PC-3 (cell line): Measurements from ENCODE around the gene POLE3. TPM values are rescaled to one million over a fixed set of nuclear protein-coding genes. Genes with fewer than 3 reads are reported as not detected.

Source experiments
- ATAC-seq: fragments of 200-7000 bp; cut with Tn5 transposase; 2 replicates; pipeline ENCODE4 v1.9.1; 2020; ENCODE audit warnings: mild to moderate bottlenecking, moderate library complexity
- BruUV-seq: library from RNA; stranded (reverse); fragments of 400-500 nt; replicated peaks from 2 replicates; lab custom pipeline; 2021; lab: Mats Ljungman, UMichigan
- CTCF ChIA-PET: fragments of 300-600 bp; sonication (Branson Sonifier 250); formaldehyde crosslinking; loops from one replicate; lab custom pipeline; 2022; ENCODE audit warnings: antibody characterized with exemption; lab: Charles Lee
- POLR2A ChIA-PET: fragments of 300-600 bp; sonication (Branson Sonifier 250); formaldehyde crosslinking; loops from one replicate; lab custom pipeline; 2022; ENCODE audit warnings: antibody characterized with exemption; ENCODE audit not compliant: unreplicated experiment; lab: Charles Lee
- DNase-seq: peaks from one replicate; pipeline ENCODE4 v3.0.0-alpha.2; 2015
- H2AFZ ChIP-seq: fragments of 300-600 bp; sonication (generic); 2 replicates; pipeline ENCODE4 v1.6.0; 2016; ENCODE audit warnings: antibody characterized with exemption, low read length
- H3F3A ChIP-seq: fragments of 300-600 bp; sonication (generic); one replicate; pipeline ENCODE4 v1.6.0; 2017; ENCODE audit warnings: antibody characterized with exemption, low read length, control low read depth, mild to moderate bottlenecking; ENCODE audit not compliant: unreplicated experiment
- H3K27ac ChIP-seq: fragments of 300-600 bp; sonication (generic); 2 replicates; pipeline ENCODE4 v1.5.1; 2016; ENCODE audit warnings: mild to moderate bottlenecking, low read length
- H3K27me3 ChIP-seq: fragments of 300-600 bp; sonication (generic); 2 replicates; pipeline ENCODE4 v1.6.1; 2016; ENCODE audit warnings: low read length, mixed read lengths
- H3K36me3 ChIP-seq: fragments of 300-600 bp; sonication (generic); 2 replicates; pipeline ENCODE4 v1.6.1; 2016; ENCODE audit warnings: low read depth, mixed run types, low read length, mixed read lengths
- H3K4me1 ChIP-seq: fragments of 300-600 bp; sonication (generic); 2 replicates; pipeline ENCODE4 v1.5.1; 2016; ENCODE audit warnings: low read length; ENCODE audit not compliant: insufficient read depth
- H3K4me2 ChIP-seq: fragments of 300-600 bp; sonication (generic); 2 replicates; pipeline ENCODE4 v1.6.0; 2016; ENCODE audit warnings: low read length
- H3K4me3 ChIP-seq: fragments of 300-600 bp; sonication (generic); 2 replicates; pipeline ENCODE4 v1.5.1; 2016; ENCODE audit warnings: mild to moderate bottlenecking, low read length, mixed read lengths
- H3K79me2 ChIP-seq: fragments of 300-600 bp; sonication (generic); 2 replicates; pipeline ENCODE4 v1.6.1; 2017; ENCODE audit warnings: low read length, mixed read lengths
- H3K9ac ChIP-seq: fragments of 300-600 bp; sonication (generic); 2 replicates; pipeline ENCODE4 v1.6.0; 2016; ENCODE audit warnings: mild to moderate bottlenecking, low read length
- H3K9me2 ChIP-seq: fragments of 300-600 bp; sonication (generic); replicated peaks from 2 replicates; pipeline ENCODE4 v1.6.1; 2016; ENCODE audit warnings: mixed run types, low read length, mixed read lengths
- H3K9me3 ChIP-seq: fragments of 300-600 bp; sonication (generic); 2 replicates; pipeline ENCODE4 v1.6.1; 2016; ENCODE audit warnings: low read length, mixed read lengths
- H4K20me1 ChIP-seq: fragments of 300-600 bp; sonication (generic); 2 replicates; pipeline ENCODE4 v1.6.1; 2016; ENCODE audit warnings: low read length, mixed read lengths
- CTCF ChIP-seq: fragments of 300-600 bp; sonication (generic); conservative IDR thresholded peaks from 2 replicates; pipeline ENCODE4 v1.5.1; 2017; ENCODE audit warnings: antibody characterized with exemption, low read depth, mild to moderate bottlenecking, low read length
- EZH2 ChIP-seq: fragments of 300-600 bp; sonication (generic); IDR thresholded peaks from one replicate; pipeline ENCODE4 v1.6.1; 2017; ENCODE audit warnings: antibody characterized with exemption, mild to moderate bottlenecking, low read length; ENCODE audit not compliant: unreplicated experiment
- EZH2phosphoT487 ChIP-seq: fragments of 300-600 bp; sonication (generic); IDR thresholded peaks from 2 replicates; pipeline ENCODE4 v1.6.1; 2018; ENCODE audit warnings: mild to moderate bottlenecking, antibody characterized with exemption, low read length, borderline replicate concordance
- intact Hi-C: fragments of 100-400 bp; cut with micrococcal nuclease; formaldehyde crosslinking; loops from 2 replicates; pipeline ENCODE4 v1.9.0; 2023
- total RNA-seq: library from RNA; depleted of rRNA; stranded (reverse); fragments of >200 nt; gene quantifications from 2 replicates; pipeline ENCODE4 v1.2.3, GENCODE V29; 2014

POLE3 gene
- total RNA-seq, 1 experiment from 2014 or later, result 84.7 TPM

GRCh38 chr9:113370806-113371325 lies 39.6 kb downstream of the POLE3 start:
- no peak overlapping the region for H3K4me2 ChIP-seq
- peaks cover 6% of the 10 kb centered on the region; the same call in 1 of the 2 replicates for H3K4me1 ChIP-seq
- DNase-seq (no peak), ATAC-seq (no peak)
- H3K9ac ChIP-seq, result no peak overlapping the region
- H3K36me3 ChIP-seq, result peaks cover 3% of the 10 kb centered on the region; the same call in 1 of the 2 replicates
- TF ChIP-seq CTCF (no peak), EZH2 (no peak), EZH2phosphoT487 (no peak)
- no peaks in the 10 kb centered on the region for H3K9me2 ChIP-seq
- no peak overlapping the region for H2AFZ ChIP-seq
- no peak overlapping the region for H3K4me3 ChIP-seq
- H3K27me3 ChIP-seq, result no peaks in the 10 kb centered on the region
- ChIA-PET CTCF (no interaction called here), POLR2A (no interaction called here)
- no TSS peak for BruUV-seq
- no peak overlapping the region for H3K27ac ChIP-seq
- H3F3A ChIP-seq, result no peaks in the 10 kb centered on the region
- no peaks in the 10 kb centered on the region for H3K9me3 ChIP-seq
- H3K79me2 ChIP-seq, result peaks cover 9% of the 10 kb centered on the region
- no peaks in the 10 kb centered on the region for H4K20me1 ChIP-seq
- intact Hi-C loops, result no loop called here

GRCh38 chr9:113369855-113370140 lies 40.7 kb downstream of the POLE3 start:
- Histone ChIP-seq H3K9me2 (no peaks in the 10 kb centered on the region), H3K4me3 (no peak overlapping the region), H3K79me2 (no peaks in the 10 kb centered on the region), H3K4me1 (no peaks in the 10 kb centered on the region), H3K9me3 (no peaks in the 10 kb centered on the region), H4K20me1 (no peaks in the 10 kb centered on the region), H3K27ac (no peak overlapping the region), H3K4me2 (no peak overlapping the region), H3K9ac (no peak overlapping the region), H3K27me3 (no peaks in the 10 kb centered on the region), H3F3A (no peaks in the 10 kb centered on the region), H3K36me3 (peaks cover 3% of the 10 kb centered on the region; the same call in 1 of the 2 replicates), H2AFZ (no peak overlapping the region)
- no peak for TF ChIP-seq EZH2phosphoT487
- TF ChIP-seq EZH2, result no peak
- TF ChIP-seq CTCF, result no peak
- no TSS peak for BruUV-seq
- POLR2A ChIA-PET, result no interaction called here
- DNase-seq (no peak), ATAC-seq (no peak)
- CTCF ChIA-PET, result interaction anchor here (0.6 kb wide), 1 partner anchor 170 kb away, joined by 5 read pairs; no protein-coding TSS in a partner anchor
- intact Hi-C loops, result no loop called here

GRCh38 chr9:113368982-113369854 lies 41.3 kb downstream of the POLE3 start:
- Histone ChIP-seq H4K20me1 (no peaks in the 10 kb centered on the region), H3K27ac (no peak overlapping the region), H3K36me3 (peaks cover under 1% of the 10 kb centered on the region; the same call in 1 of the 2 replicates), H3K4me2 (no peak overlapping the region), H3K27me3 (no peaks in the 10 kb centered on the region), H3K4me1 (no peaks in the 10 kb centered on the region), H3K9ac (no peak overlapping the region), H3F3A (no peaks in the 10 kb centered on the region), H3K79me2 (no peaks in the 10 kb centered on the region), H3K9me2 (no peaks in the 10 kb centered on the region), H3K9me3 (no peaks in the 10 kb centered on the region), H2AFZ (no peak overlapping the region), H3K4me3 (no peak overlapping the region)
- intact Hi-C loops, result no loop called here
- BruUV-seq, result no TSS peak
- no peak for ATAC-seq
- POLR2A ChIA-PET, result no interaction called here
- no peak for DNase-seq
- CTCF ChIA-PET, result no interaction called here
- no peak for TF ChIP-seq EZH2
- no peak for TF ChIP-seq CTCF
- no peak for TF ChIP-seq EZH2phosphoT487
